Measurements from ENCODE around the gene CCND2. TPM values are rescaled to one million over a fixed set of nuclear protein-coding genes. Genes with fewer than 3 reads are reported as not detected.
A peak's percentile ranks its signal among the peaks of the same experiment; 100 is the strongest.

Gene CCND2
- total and polyA plus RNA-seq, 9 of the 15 experiments (the other 6 are each of a cell fraction or from before 2014, with no cell fraction given) = 13.6 to 99.3 (median 39.6) TPM

DNA sequence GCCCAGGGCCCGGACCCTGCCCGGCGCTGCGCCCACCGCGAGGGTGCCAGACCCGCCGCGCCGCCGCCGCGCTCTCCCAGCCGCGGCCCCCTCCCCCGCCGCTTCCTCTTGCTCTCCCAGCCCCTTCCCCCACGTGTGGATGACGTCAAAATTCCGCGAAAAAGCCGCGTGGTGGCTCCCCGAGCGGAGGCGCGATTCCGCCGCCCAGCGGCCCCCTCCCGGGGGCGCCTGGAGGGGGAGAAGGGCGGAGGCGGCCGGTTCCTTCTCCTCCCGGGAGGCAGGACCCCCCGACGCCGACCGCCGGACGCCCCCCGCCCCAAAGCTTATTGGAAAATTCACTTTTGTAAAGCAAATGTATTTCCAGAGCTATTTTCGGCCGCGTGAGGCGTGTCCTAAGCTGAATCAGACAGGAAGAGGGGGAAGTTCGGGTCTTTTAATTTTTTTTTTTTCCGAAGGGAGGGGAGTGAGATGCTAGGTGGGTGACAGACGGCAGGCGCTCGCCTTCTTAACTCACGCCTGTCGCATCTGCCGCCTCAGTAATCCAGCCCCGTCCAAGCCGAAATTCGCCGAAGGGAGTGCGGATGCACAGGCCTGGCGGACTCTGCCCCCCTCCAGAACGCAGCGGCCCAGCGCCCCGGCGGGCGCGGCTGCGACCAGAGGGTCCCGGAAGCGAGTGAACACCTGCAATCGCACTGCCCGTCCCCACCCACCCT lies 4.1 kb upstream of the CCND2 start (continued):
- TF ChIP-seq JUN (IDR thresholded peaks at IDR 0.05; ENCODE audit: borderline replicate concordance, low read depth, low read length) (peak; percentile 39; the same call in 1 of the 2 replicates), JUN (CRISPR knock-in tag; IDR thresholded peaks at IDR 0.05; ENCODE audit: borderline replicate concordance) (no peak), SRSF3 (IDR thresholded peaks at IDR 0.05; ENCODE audit: insufficient read depth, low read length) (no peak), MYC (IDR thresholded peaks at IDR 0.05; ENCODE audit: low read depth, low read length) (peak; percentile 47), MYC (CRISPR knock-in tag; IDR thresholded peaks at IDR 0.05; ENCODE audit: borderline replicate concordance, low read depth) (no peak), EP400 (IDR thresholded peaks at IDR 0.05) (peak; percentile 37; the same call in 1 of the 2 replicates), RB1 (IDR thresholded peaks at IDR 0.05; ENCODE audit: low read depth) (peak; percentile 27; the same call in 1 of the 2 replicates), FOSL1 (tag; conservative IDR thresholded peaks at IDR 0.05) (0 out of 2 replicates have a peak, but pooled peaks have one; percentile 17), CCAR2 (IDR thresholded peaks at IDR 0.05; ENCODE audit: low read depth, low read length) (no peak), L3MBTL2 (IDR thresholded peaks at IDR 0.05) (peak; percentile 79), SPI1 (IDR thresholded peaks at IDR 0.05; ENCODE audit: borderline replicate concordance, low read depth, low read length) (0 out of 2 replicates have a peak, but pooled peaks have one; percentile 10), STAT5A (IDR thresholded peaks at IDR 0.05; ENCODE audit: borderline replicate concordance, low read length) (peak; percentile 14; the same call in 1 of the 2 replicates), EGR1 (conservative IDR thresholded peaks at IDR 0.05) (peak; percentile 71), CXXC5 (CRISPR knock-in tag; IDR thresholded peaks at IDR 0.05) (peak; percentile 66), GTF2F1 (IDR thresholded peaks at IDR 0.05; ENCODE audit: low read depth, low read length) (no peak)
- TF ChIP-seq, protein P1, sequence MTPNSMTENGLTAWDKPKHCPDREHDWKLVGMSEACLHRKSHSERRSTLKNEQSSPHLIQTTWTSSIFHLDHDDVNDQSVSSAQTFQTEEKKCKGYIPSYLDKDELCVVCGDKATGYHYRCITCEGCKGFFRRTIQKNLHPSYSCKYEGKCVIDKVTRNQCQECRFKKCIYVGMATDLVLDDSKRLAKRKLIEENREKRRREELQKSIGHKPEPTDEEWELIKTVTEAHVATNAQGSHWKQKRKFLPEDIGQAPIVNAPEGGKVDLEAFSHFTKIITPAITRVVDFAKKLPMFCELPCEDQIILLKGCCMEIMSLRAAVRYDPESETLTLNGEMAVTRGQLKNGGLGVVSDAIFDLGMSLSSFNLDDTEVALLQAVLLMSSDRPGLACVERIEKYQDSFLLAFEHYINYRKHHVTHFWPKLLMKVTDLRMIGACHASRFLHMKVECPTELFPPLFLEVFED (CRISPR knock-in tag; conservative IDR thresholded peaks at IDR 0.05) = no peak
- TF ChIP-seq, protein P2, sequence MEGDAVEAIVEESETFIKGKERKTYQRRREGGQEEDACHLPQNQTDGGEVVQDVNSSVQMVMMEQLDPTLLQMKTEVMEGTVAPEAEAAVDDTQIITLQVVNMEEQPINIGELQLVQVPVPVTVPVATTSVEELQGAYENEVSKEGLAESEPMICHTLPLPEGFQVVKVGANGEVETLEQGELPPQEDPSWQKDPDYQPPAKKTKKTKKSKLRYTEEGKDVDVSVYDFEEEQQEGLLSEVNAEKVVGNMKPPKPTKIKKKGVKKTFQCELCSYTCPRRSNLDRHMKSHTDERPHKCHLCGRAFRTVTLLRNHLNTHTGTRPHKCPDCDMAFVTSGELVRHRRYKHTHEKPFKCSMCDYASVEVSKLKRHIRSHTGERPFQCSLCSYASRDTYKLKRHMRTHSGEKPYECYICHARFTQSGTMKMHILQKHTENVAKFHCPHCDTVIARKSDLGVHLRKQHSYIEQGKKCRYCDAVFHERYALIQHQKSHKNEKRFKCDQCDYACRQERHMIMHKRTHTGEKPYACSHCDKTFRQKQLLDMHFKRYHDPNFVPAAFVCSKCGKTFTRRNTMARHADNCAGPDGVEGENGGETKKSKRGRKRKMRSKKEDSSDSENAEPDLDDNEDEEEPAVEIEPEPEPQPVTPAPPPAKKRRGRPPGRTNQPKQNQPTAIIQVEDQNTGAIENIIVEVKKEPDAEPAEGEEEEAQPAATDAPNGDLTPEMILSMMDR (IDR thresholded peaks at IDR 0.05 in 2 of 3, conservative IDR thresholded peaks at IDR 0.05 in 1 of 3; ENCODE audit: insufficient read depth in 2 of 3, low read depth in 1 of 3, low read length in 3 of 3) = 0 out of 6 replicates have a peak, but pooled peaks of 1 of the 3 experiments have one; percentile 24
- TF ChIP-seq, protein P3, sequence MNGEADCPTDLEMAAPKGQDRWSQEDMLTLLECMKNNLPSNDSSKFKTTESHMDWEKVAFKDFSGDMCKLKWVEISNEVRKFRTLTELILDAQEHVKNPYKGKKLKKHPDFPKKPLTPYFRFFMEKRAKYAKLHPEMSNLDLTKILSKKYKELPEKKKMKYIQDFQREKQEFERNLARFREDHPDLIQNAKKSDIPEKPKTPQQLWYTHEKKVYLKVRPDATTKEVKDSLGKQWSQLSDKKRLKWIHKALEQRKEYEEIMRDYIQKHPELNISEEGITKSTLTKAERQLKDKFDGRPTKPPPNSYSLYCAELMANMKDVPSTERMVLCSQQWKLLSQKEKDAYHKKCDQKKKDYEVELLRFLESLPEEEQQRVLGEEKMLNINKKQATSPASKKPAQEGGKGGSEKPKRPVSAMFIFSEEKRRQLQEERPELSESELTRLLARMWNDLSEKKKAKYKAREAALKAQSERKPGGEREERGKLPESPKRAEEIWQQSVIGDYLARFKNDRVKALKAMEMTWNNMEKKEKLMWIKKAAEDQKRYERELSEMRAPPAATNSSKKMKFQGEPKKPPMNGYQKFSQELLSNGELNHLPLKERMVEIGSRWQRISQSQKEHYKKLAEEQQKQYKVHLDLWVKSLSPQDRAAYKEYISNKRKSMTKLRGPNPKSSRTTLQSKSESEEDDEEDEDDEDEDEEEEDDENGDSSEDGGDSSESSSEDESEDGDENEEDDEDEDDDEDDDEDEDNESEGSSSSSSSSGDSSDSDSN (IDR thresholded peaks at IDR 0.05; ENCODE audit: borderline replicate concordance in 1 of 2, low read depth in 2 of 2, low read length in 2 of 2) = no peak
- TF ChIP-seq, protein P4, sequence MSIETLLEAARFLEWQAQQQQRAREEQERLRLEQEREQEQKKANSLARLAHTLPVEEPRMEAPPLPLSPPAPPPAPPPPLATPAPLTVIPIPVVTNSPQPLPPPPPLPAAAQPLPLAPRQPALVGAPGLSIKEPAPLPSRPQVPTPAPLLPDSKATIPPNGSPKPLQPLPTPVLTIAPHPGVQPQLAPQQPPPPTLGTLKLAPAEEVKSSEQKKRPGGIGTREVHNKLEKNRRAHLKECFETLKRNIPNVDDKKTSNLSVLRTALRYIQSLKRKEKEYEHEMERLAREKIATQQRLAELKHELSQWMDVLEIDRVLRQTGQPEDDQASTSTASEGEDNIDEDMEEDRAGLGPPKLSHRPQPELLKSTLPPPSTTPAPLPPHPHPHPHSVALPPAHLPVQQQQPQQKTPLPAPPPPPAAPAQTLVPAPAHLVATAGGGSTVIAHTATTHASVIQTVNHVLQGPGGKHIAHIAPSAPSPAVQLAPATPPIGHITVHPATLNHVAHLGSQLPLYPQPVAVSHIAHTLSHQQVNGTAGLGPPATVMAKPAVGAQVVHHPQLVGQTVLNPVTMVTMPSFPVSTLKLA (conservative IDR thresholded peaks at IDR 0.05) = peak; percentile 100

All from K562 (cell line).